HCT116 (cell line): Measurements from ENCODE around the gene CD8B2. TPM values are rescaled to one million over a fixed set of nuclear protein-coding genes. Genes with fewer than 3 reads are reported as not detected.

Source experiments
- ATAC-seq: fragments of 200-7000 bp; cut with Tn5 transposase; 2 replicates; pipeline ENCODE4 v1.9.1; 2020; ENCODE audit warnings: mild to moderate bottlenecking, moderate library complexity
- BruUV-seq: library from RNA; stranded (reverse); fragments of 400-500 nt; replicated peaks from 2 replicates; lab custom pipeline; 2021; lab: Mats Ljungman, UMichigan
- CTCF ChIA-PET: fragments of 300-600 bp; sonication (Branson Sonifier 250); formaldehyde crosslinking; loops from one replicate; lab custom pipeline; 2021; ENCODE audit warnings: antibody characterized with exemption; lab: Charles Lee
- POLR2A ChIA-PET: fragments of 300-600, 350-600 bp; sonication (Branson Sonifier 250); formaldehyde crosslinking; loops from one replicate; lab custom pipeline; 2021; ENCODE audit warnings: antibody characterized with exemption; lab: Charles Lee
- RAD21 ChIA-PET, 2 experiments: fragments of 300-600 bp; sonication (Branson Sonifier 250); formaldehyde crosslinking; loops; one replicate each; lab custom pipeline; 2023; ENCODE audit warnings: low total read pairs in 2 of 2; ENCODE audit not compliant: uncharacterized antibody in 2 of 2, unreplicated experiment in 2 of 2, low non-redundant PET in 1 of 2; lab: Charles Lee
- DNase-seq: peaks from one replicate; pipeline ENCODE4 v3.0.0-alpha.2; 2010; ENCODE audit warnings: low read depth, low spot score
- H2AFZ ChIP-seq: fragments of 200-600 bp; shearing (Covaris generic), sonication (generic); 2 replicates; pipeline ENCODE4 v1.6.1; 2017; ENCODE audit warnings: low read depth, mixed run types, mixed read lengths, antibody characterized with exemption, low read length; ENCODE audit not compliant: poor library complexity, severe bottlenecking
- H3K27ac ChIP-seq: 2 replicates; pipeline ENCODE4 v1.5.1; 2012; ENCODE audit warnings: low read depth, low read length
- H3K27me3 ChIP-seq: fragments of 200-600 bp; sonication (generic); 2 replicates; pipeline ENCODE4 v1.6.1; 2016; ENCODE audit warnings: mixed run types, low read length, mixed read lengths; ENCODE audit not compliant: insufficient read depth
- H3K36me3 ChIP-seq, 2 experiments: fragments of 200-500 bp in 1 of 2; fragments of 200-600 bp in 1 of 2; sonication (Bioruptor generic) in 1 of 2; sonication (generic) in 1 of 2; 2 replicates each; pipeline versions ENCODE4 v1.5.1 to v1.6.1; 2014 to 2016; ENCODE audit warnings: low read length in 2 of 2, inconsistent platforms in 1 of 2, mixed read lengths in 1 of 2, mixed run types in 1 of 2; ENCODE audit not compliant: insufficient read depth in 2 of 2, control insufficient read depth in 1 of 2
- H3K4me1 ChIP-seq, 2 experiments: fragments of 200-600 bp in 1 of 2; sonication (generic) in 1 of 2; 2 replicates each; pipeline versions ENCODE4 v1.5.1 to v1.6.1; 2012 to 2017; ENCODE audit warnings: low read length in 2 of 2, inconsistent platforms in 1 of 2, mild to moderate bottlenecking in 1 of 2, mixed read lengths in 1 of 2, mixed run types in 1 of 2, moderate library complexity in 1 of 2; ENCODE audit not compliant: insufficient read depth in 2 of 2, control insufficient read depth in 1 of 2
- H3K4me2 ChIP-seq: fragments of 200-600 bp; sonication (generic); 2 replicates; pipeline ENCODE4 v1.6.1; 2017; ENCODE audit warnings: mixed run types, low read length, mixed read lengths
- H3K4me3 ChIP-seq, 2 experiments: fragments of 200-600 bp in 1 of 2; sonication (generic) in 1 of 2; replicated peaks in 1 of 2; 2 replicates each; pipeline ENCODE4 v1.5.1; 2011 to 2016; ENCODE audit warnings: low read length in 2 of 2, control low read depth in 1 of 2, low read depth in 1 of 2, mild to moderate bottlenecking in 1 of 2, mixed read lengths in 1 of 2, mixed run types in 1 of 2
- H3K79me2 ChIP-seq: fragments of 200-600 bp; sonication (generic); 2 replicates; pipeline ENCODE4 v1.6.1; 2017; ENCODE audit warnings: mild to moderate bottlenecking, mixed run types, low read length, moderate library complexity, mixed read lengths; ENCODE audit not compliant: insufficient read depth
- H3K9ac ChIP-seq: fragments of 200-600 bp; sonication (generic); 2 replicates; pipeline ENCODE4 v1.6.1; 2016; ENCODE audit warnings: low read length, mixed read lengths
- H3K9me2 ChIP-seq: fragments of 200-600 bp; sonication (generic), shearing (Covaris generic); 2 replicates; pipeline ENCODE4 v1.6.1; 2017; ENCODE audit warnings: mixed run types, mild to moderate bottlenecking, moderate library complexity; ENCODE audit not compliant: insufficient read depth
- H3K9me3 ChIP-seq, 2 experiments: fragments of 200-500 bp in 1 of 2; fragments of 200-600 bp in 1 of 2; sonication (Bioruptor generic) in 1 of 2; sonication (generic) in 1 of 2; 2 replicates each; pipeline ENCODE4 v1.6.1; 2014 to 2017; ENCODE audit warnings: low read length in 2 of 2, mixed read lengths in 2 of 2, inconsistent platforms in 1 of 2, low read depth in 1 of 2, mild to moderate bottlenecking in 1 of 2, mixed run types in 1 of 2, moderate library complexity in 1 of 2; ENCODE audit not compliant: control insufficient read depth in 1 of 2, insufficient read depth in 1 of 2
- H4K20me1 ChIP-seq: fragments of 200-600 bp; sonication (generic), shearing (Covaris generic); 2 replicates; pipeline ENCODE4 v1.6.1; 2017; ENCODE audit warnings: mixed run types, mild to moderate bottlenecking, moderate library complexity; ENCODE audit not compliant: insufficient read depth
- CBX3 ChIP-seq: IDR thresholded peaks from 2 replicates; pipeline ENCODE4 v1.6.1; 2012; ENCODE audit warnings: low read depth
- CEBPB ChIP-seq: IDR thresholded peaks from 2 replicates; pipeline ENCODE4 v1.6.1; 2012; ENCODE audit warnings: low read depth
- EGR1 ChIP-seq: IDR thresholded peaks from 2 replicates; pipeline ENCODE4 v1.6.1; 2012; ENCODE audit warnings: low read depth
- ELF1 ChIP-seq: IDR thresholded peaks from 2 replicates; pipeline ENCODE4 v1.6.1; 2012; ENCODE audit warnings: low read depth, borderline replicate concordance
- EZH2phosphoT487 ChIP-seq: fragments of 200-600 bp; IDR thresholded peaks from 2 replicates; pipeline ENCODE4 v1.6.1; 2018; ENCODE audit warnings: antibody characterized with exemption, borderline replicate concordance
- FOSL1 ChIP-seq: IDR thresholded peaks from 2 replicates; pipeline ENCODE4 v1.6.1; 2012; ENCODE audit warnings: low read depth
- POLR2A ChIP-seq: IDR thresholded peaks from 2 replicates; pipeline ENCODE4 v1.7.0; 2011; ENCODE audit warnings: borderline replicate concordance; ENCODE audit not compliant: insufficient read depth, insufficient read length; ENCODE audit errors: extremely low read depth
- POLR2AphosphoS5 ChIP-seq: IDR thresholded peaks from 2 replicates; pipeline ENCODE4 v1.6.1; 2011; ENCODE audit warnings: mild to moderate bottlenecking, low read depth, low read length, moderate library complexity
- REST ChIP-seq: IDR thresholded peaks from 2 replicates; pipeline ENCODE4 v1.6.1; 2012; ENCODE audit warnings: low read depth
- SIN3A ChIP-seq: IDR thresholded peaks from 2 replicates; pipeline ENCODE4 v1.6.1; 2012; ENCODE audit warnings: low read depth
- SP1 ChIP-seq: IDR thresholded peaks from 2 replicates; pipeline ENCODE4 v1.6.1; 2012; ENCODE audit warnings: low read depth
- SRF ChIP-seq: IDR thresholded peaks from 2 replicates; pipeline ENCODE4 v1.6.1; 2012; ENCODE audit warnings: low read depth
- TCF7L2 ChIP-seq: IDR thresholded peaks from 2 replicates; pipeline ENCODE4 v1.7.0; 2011; ENCODE audit warnings: borderline replicate concordance, inconsistent platforms; ENCODE audit not compliant: insufficient read depth, insufficient read length; ENCODE audit errors: extremely low read depth
- YY1 ChIP-seq: IDR thresholded peaks from 2 replicates; pipeline ENCODE4 v1.6.1; 2011; ENCODE audit warnings: low read length, low read depth, moderate library complexity, mild to moderate bottlenecking; ENCODE audit not compliant: insufficient replicate concordance; ENCODE audit errors: extremely low read depth
- ZFX ChIP-seq: fragments of 450-650 bp; IDR thresholded peaks from 2 replicates; pipeline ENCODE4 v1.6.1; 2017
- ZNF274 ChIP-seq: fragments of 200-500 bp; sonication (Bioruptor generic); IDR thresholded peaks from 2 replicates; pipeline ENCODE4 v1.6.1; 2014; ENCODE audit warnings: mild to moderate bottlenecking, low read depth, low read length, inconsistent platforms
- intact Hi-C: fragments of 100-400 bp; cut with micrococcal nuclease; formaldehyde crosslinking; loops from 2 replicates; pipeline ENCODE4 v1.10.0; 2022
- total RNA-seq: library from RNA; stranded (reverse); gene quantifications from one replicate; pipeline ENCODE4 v1.2.1, GENCODE V29; 2021; ENCODE audit not compliant: unreplicated experiment
- TF ChIP-seq, protein P1 (sequence below): IDR thresholded peaks from 2 replicates; pipeline ENCODE4 v1.6.1; 2012
- TF ChIP-seq, protein P2 (sequence below): IDR thresholded peaks from 2 replicates; pipeline ENCODE4 v1.6.1; 2012

Gene CD8B2
- total RNA-seq, 1 experiment from 2014 or later, result not detected

DNA sequence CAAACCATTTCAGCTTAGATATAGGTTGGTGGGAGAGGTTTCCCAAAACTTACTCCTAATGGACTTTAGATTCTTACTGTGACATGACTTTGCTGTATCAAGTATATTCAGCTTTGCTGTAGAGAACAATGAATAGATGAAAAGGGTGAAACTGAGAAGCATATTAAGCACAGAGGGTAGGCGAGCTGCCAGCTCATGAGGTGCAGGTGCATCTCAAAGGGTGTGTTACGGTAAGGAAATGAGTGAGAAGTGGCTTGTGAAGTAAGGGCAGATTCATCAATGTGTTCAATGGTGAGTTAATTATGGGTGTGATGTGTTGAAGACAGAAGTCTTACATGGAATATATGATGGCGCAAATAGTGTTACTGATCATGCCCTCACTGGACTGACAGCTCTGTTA lies 49.3 kb downstream of the CD8B2 start:
- CTCF ChIA-PET, result no interaction called here
- TF ChIP-seq EZH2phosphoT487 (no peak), SRF (no peak), POLR2AphosphoS5 (no peak), ZNF274 (no peak), TCF7L2 (no peak), SIN3A (no peak), REST (no peak), YY1 (no peak), SP1 (no peak), ZFX (no peak), POLR2A (no peak), EGR1 (no peak), ELF1 (no peak), CEBPB (no peak), FOSL1 (no peak), CBX3 (no peak)
- TF ChIP-seq, protein P1, sequence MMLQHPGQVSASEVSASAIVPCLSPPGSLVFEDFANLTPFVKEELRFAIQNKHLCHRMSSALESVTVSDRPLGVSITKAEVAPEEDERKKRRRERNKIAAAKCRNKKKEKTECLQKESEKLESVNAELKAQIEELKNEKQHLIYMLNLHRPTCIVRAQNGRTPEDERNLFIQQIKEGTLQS, result no peak
- TF ChIP-seq, protein P2, sequence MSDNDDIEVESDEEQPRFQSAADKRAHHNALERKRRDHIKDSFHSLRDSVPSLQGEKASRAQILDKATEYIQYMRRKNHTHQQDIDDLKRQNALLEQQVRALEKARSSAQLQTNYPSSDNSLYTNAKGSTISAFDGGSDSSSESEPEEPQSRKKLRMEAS, result no peak
- Histone ChIP-seq H3K36me3 (no peaks in the 10 kb centered on the region), H3K79me2 (no peaks in the 10 kb centered on the region), H2AFZ (no peak overlapping the region), H3K9ac (no peak overlapping the region), H4K20me1 (no peaks in the 10 kb centered on the region), H3K27me3 (peaks cover 5% of the 10 kb centered on the region; the same call in 1 of the 2 replicates), H3K4me1 (no peaks in the 10 kb centered on the region), H3K4me2 (no peak overlapping the region), H3K9me2 (no peaks in the 10 kb centered on the region), H3K4me3 (no peak overlapping the region), H3K9me3 (no peaks in the 10 kb centered on the region), H3K27ac (no peak overlapping the region)
- POLR2A ChIA-PET, result no interaction called here
- no TSS peak for BruUV-seq
- intact Hi-C loops, result no loop called here
- ATAC-seq, result no peak
- RAD21 ChIA-PET, result no interaction called here
- no peak for DNase-seq
